Inflammatory macrophage treated with lipopolysaccharide for 1 hour (primary cell): Measurements from ENCODE around the gene LRRC37A.
"Not testable (repeated sequence)": the region's sequence is repeated elsewhere in the genome, so short reads cannot be mapped to it uniquely, and the experiment has no call there.

Experiments
- DNase-seq, 2 donors: peaks; one replicate each; pipeline ENCODE4 v3.0.0-alpha.2; 2020 to 2022

LRRC37A gene

DNA sequence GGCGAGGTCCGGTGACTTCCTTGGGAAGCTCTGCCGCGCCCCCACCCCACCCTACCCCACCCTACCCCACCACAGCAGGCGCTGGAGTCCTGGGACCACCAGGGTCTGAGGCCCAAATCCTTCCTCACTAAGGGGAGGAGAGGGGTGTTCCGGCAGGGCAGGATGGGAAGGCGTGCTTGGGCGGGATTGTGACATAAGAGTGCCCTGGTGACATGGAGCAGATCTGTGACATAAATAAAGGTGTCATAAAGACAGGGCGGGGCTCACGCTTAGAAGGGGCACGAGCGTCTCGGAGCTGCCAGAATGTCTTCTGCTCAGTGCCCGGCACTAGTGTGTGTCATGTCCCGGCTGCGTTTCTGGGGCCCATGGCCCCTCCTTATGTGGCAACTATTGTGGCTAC is at the start of gene LRRC37A:
Gene LRRC37A (plus strand): TSS at position 301 of the 400 bp plus-strand sequence. CDS start 3 bp downstream, at position 304.
- DNase-seq = not testable (repeated sequence)

DNA sequence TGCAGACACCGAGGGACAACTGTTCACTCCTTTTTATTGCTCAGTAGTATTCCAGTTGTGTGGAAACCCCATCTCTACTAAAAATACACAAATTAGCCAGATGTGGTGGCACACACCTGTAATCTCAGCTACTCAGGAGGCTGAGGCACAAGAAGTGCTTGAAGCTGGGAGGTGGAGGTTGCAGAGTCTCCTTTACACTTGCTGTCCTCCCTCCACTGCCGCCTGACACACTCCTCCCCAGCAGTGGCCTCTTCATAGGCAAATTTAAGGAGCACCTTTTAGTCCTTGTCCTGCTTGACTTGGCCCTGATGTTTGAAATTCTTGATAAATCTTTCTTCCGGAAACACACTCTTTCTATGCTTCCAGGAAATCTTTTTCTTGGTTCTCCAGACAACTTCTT is 45.8 kb upstream of the LRRC37A start:
- DNase-seq = not testable (repeated sequence)

DNA sequence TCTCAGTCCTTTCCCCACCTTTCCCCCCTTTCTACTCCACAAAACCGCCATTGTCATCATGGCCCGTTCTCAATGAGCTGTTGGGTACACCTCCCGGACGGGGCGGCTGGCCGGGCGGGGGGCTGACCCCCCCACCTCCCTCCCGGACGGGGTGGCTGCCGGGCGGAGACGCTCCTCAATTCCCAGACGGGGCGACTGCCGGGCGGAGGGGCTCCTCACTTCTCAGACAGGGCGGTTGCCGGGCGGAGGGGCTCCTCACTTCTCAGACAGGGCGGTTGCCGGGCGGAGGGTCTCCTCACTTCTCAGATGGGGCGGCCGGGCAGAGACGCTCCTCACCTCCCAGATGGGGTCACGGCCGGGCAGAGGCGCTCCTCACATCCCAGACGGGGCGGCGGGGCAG is 42.1 kb upstream of the LRRC37A start:
- not testable (repeated sequence) for DNase-seq

DNA sequence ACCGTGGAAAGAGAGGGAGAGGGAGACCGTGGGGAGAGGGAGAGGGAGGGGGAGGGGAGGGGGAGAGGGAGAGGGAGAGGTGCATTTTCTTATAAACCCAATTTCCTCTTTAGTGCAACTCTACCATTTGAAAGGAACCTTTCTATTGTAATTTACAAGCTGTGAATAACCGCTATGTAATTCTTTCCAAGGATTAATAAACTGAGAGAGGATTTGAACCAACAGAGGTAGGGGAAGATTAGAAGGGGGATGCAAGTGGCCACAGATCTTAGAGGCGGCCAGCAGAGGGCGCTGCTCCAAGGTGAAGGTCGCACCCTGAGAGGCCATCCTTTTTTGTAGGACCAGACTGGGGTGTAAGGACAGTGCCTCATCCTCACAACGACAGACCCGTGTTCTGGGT is 41.2 kb upstream of the LRRC37A start:
- peak; percentile 48 to 78 for DNase-seq

DNA sequence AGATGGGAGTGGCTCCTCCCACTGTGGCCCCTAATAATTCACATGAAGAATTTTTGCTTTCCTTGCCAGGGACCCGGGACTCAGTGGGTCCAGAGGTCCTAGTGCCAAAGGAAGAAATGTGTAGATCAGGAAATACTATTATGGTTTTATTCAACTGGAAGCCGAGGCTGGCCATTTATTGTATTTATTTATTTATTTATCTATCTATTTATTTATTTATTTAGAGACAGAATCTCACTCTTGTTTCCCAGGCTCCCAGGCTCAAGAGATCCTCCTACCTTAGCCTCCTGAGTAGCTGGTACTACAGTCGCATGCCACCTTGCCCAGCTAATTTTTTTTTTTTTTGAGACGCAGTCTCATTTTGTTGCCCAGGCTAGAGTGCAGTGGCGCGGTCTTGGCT is 40.7 kb upstream of the LRRC37A start:
- not testable (repeated sequence) for DNase-seq

DNA sequence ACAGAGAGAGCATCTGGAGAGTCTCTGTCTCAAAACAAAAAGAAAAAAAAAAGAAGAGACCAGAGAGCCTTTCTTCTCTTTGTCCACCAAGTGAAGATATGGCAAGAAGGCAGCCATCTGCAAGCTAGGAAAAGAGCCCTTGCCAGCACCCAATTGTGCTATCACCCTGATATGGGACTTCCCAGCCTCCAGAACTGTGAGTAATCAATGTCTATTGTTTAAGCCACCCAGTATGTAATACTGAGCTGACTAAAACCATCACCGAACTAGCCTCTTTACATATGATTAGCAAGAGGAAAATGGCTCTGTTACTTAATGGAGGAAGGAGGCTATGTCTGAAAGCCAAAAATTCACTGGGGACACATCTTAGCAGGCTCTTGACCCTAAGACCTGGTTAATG is 38.6 kb upstream of the LRRC37A start:
- not testable (repeated sequence) for DNase-seq

DNA sequence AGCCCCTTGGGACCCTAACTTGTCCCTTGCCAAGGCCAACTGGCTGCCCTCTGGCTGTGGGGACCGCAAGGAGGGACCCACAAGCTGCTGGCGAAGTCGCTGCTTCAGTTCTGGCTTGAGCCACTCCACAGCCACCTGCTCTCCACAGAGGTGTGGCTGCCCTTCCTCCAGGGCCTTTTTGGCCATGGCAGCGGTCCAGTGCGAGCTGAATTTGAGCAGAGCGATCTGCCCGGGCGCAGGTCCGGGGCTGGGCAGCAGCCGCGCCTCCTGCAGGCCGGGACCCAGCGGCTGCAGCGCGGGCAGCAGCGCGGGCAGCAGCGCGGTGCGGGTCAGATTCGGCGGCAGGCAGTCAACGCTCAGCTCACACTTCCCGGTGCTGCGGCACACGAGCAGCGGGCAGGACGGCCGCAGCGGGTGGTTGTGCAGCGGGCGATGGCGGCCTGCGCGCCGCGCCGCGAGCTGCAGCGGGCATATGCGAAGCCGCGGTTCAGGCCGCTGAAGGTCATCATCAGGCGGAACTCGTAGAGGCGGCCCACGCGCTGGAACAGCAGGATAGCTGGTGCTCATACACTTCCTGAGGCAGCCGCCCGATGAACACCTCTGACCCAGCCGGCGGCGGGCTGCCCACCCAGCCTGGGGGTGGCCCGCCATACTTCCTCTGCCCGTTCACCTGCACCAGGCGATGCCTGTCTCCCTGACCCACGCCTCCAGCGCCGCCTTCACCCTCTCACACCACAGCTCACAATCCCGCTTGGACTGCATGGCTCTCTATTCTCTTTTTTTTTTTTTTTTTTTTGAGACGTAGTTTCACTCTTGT is 34.9 kb upstream of the LRRC37A start:
- not testable (repeated sequence) for DNase-seq

DNA sequence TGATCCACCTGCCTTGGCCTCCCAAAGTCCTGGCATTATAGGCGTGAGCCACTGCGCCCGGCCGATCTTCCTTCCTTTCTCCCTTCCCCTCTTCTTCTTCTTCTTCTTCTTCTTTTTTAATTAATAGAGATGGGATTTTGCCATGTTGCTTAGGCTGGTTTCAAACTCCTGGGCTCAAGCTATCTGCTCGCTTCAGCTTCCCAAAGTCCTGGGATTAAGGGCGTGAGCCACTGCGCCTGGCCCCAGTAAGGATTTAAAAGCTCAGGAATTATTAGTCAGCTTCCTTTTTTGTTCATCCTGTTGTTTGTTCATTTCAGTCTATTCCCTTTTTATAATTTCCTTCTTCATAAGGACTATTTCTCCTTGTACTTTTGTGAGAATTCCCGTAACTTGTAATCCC is 32.7 kb upstream of the LRRC37A start:
- DNase-seq = no peak

DNA sequence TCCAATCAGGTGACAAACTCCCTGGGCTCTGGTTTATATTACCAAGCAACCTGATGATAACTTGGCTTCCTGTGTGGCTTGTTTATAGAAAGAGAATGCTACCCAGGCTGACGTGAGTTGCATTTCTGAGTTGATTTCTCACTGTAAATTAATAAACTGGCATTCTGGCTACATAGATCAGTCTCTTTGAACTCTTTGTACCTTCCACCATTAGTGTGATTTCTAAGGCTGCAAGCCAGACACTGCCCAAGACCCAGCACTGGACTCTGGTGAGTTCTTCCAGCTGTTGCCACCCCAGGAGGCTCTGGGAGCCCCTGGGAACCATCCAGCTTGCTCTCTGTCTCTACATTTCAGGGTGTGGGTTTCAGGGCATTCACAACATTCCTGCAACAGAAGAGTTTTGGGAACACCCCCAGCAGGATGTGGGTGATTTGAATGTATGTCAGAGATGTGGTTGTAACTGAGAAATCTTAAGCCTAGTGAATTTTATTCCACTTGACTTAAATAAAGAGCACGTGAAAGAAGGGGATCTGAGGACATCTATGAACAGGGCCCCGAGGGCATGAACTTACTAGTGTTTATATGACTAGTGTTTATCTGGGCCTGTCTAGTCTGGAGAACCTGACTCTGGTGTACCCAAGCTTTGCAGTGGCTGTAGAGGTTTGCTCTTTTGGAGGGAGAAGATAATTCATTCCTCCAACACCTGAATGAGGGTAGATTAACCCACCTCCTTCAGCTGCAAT is 30.3 kb upstream of the LRRC37A start:
- DNase-seq = no peak

DNA sequence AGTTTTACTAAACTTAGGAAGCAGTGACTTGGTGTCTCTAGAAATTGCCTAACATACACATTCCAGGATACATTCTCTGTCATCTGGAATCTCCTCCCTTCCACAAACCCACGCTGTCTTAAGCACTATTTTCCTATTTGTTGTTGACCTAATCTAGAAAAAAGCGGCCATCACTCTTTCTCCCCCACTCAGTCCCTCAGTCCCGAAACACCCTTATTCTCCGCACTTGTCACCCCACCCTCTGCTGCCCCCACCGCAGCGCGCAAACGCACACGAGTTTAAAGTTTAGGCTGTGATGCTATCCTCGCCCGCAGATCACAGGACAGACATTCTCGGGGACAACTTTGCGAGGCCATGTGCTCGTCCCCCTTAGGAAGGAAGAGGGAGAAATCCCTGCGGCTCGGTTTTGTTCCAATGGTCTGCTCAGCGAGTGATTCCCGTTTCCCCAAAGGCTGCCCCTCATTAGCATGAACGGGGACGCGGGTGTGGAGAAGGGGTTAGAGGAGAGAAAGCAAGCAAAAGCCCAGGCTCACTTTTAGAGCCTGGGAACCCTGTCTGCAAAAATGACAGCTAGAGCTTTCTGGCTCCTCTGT is 28.8 kb upstream of the LRRC37A start:
- peak; percentile 15 to 55 for DNase-seq

DNA sequence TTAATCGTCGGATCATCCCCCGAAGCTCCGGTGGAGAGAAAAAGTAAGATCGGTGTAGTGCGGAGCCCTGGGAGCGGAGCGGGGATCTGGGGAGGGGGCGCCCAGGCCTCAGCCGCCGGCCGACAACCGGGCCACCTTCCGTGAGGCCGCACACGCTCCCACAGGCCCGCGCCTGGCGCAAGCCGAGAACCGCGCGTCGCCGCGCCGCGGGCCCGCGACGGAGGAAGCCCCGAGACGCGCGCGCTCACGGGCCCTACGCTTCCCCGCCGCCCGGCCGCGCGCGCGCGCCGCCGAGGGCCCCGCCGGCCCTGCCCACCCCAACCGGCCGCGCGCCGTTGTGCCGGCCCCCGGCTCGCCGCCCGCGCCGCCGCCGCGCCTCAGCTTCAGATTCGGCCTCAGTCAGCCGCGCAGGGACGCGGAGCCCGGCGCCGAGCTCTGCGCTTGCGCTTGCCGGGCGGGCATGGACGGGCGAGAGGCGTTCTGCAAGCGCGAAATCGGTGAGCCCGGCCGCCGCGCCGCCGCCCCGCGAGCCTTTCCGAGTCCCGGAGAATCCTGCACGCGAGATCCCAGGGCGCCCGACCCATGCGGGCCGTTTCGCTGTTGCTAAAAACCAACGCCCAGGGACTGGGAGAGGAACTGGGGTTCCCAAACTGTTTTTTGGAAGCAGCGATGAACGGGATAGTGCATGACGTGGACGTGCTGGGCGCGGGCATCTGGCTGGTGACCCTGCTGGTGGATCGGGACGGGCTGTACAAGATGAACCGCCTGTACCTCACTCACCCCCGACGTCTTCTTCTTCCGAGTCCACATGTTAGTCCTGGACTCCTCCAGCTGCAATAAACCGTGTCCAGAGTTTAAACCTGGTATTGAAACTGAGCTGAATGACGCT is 28.0 kb upstream of the LRRC37A start:
- peak; percentile 83 to 85 for DNase-seq

DNA sequence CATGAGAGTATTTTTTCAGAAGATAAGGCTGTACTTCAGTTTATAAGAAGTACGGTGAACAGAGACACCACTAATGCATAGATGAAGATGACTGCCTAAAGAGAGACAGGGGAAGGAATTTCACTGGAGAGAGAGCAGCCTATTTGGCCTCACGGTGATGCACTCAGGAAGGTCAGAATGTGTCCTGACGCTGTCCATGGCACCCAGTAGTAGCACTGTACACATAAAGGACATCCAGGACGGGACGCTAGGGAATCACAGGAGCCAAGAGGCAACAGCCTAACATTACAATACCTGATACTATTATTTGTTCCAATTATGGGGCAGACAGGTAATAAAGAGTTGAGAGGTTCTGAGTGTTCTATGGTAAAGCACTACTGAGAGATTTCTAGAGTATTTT is 24.9 kb upstream of the LRRC37A start:
- no peak for DNase-seq

DNA sequence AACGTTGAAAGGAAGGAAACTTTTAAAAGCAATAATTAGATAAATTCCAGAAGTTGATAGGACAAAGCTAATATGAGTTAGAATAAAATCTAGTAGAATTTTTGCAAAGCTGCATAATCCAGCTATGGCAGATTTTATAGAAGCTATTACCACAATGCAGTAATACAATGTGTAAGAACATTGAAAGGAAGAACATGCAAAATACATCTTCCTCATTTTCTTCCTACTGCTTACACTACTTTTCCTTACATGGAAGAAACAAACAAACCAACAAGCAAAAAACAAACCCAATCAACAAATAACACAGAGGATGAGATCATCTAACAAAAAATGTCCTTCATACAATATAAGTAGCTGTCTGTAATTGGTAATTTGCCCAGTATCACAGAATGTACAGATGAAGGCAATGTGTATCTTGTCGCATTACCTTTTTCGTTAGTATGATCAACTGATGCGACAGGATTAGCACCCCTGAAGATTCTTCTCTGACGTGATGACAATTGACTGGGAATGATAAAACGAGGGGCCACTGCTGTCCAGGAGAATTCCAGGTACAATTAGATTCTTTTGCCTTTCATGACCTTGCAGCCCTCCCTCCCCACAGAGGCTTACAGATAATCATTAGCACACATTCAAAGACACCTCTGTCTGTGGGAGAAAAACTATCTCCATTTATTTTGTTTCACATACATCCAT is 21.2 kb upstream of the LRRC37A start:
- DNase-seq = no peak

DNA sequence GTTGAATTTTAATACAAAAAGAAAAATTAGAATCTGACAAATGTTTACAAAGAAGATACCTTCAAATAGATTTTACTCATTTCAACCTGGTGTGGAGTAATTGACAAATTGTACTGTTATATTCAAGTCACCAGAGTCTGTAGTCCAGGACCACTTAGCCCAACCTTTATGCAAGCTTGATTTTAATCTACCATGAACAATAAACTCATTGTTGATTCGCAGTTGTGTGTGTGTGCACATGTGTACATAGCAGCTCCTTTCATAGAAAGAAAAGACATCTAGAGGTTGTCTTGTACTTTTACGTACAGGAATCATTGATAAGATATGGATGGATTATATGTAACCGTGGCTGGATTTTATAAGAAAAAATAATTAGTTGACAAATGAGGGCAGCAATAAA is 20.7 kb upstream of the LRRC37A start:
- no peak for DNase-seq

DNA sequence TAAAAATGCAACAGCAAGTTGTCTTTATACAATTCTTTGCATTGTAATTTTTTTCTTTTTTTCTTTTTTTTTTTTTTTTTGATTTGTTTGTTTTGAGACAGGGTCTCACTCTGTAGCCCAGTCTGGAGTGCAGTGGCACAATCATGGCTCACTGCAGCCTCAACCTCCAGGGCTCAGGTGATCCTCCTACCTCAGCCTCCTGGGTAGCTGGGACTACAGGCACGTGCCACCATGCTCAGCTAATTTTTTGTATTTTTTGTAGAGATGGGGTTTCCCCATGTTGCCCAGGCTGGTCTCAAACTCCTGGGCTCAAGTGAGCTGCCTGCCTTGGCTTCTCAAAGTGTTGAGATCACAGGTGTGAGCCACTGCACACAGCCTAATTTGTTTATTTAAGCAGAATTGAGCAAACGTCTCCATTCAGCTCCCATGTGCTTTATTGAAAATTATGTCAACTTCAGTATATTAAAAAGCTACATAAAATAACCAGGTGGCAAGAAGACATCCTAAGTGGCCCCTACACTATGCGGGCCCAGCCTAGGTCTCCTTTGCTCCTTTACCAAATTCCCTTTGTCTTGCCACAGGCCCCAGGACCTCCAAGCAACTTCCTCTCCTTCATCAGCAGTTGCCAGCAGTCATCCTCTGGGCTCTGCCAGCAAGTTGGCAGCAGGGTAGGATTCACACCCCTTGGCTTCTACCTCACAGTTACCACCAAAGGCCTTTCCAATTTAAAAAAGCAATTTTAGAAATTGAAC is 18.0 kb upstream of the LRRC37A start:
- DNase-seq = not testable (repeated sequence)

DNA sequence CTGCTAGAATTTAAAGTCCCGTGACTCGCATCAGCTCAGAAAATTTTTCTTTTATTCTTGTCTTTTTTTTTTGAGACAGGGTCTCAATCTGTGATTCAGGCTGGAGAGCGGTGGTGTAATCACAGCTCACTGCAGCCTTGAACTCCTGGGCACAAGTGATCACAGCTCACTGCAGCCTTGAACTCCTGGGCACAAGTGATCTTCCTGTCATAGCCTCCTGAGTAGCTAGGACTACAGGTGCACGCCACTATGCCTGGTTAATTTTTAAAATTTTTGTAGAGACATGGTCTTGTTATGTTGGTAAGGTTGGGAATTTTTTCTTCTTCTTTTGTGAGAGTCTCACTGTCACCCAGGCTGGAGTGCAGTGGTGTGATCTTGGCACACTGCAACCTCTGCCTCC is 13.6 kb upstream of the LRRC37A start:
- DNase-seq = not testable (repeated sequence)

DNA sequence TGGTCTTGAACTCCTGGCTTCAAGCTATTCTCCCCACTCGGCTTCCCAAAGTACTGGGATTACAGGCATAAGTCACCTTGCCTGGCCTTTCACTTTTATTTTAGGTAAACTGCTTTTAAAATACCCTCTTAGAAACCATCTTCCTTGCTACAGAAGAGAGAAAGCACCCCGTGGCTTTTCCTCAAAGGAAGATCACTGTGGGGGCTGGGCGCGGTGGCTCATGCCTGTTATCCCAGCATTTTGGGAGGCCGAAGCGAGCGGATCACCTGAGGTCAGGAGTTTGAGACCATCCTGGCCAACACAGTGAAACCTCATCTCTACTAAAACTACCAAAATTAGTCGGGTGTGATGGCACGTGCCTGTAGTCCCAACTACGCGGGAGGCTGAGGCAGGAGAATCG is 12.3 kb upstream of the LRRC37A start:
- not testable (repeated sequence) for DNase-seq

DNA sequence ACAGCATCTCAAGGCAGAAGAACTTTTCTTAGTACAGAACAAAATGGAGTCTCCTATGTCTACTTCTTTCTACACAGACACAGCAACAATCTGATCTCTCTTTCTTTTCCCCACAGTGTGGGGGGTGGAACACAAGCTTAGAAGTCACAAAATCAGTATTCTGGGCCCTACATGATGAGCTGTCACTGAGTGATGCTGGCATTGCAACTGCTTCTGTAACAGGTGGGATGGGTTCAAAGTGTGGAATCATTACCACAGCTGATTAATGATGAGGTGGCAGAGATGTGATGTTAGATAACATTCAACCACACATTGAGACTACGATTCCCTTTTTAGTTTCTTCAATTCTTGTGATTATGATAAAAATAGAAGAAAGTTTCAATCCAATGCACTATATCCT is 10.5 kb upstream of the LRRC37A start:
- not testable (repeated sequence) for DNase-seq

DNA sequence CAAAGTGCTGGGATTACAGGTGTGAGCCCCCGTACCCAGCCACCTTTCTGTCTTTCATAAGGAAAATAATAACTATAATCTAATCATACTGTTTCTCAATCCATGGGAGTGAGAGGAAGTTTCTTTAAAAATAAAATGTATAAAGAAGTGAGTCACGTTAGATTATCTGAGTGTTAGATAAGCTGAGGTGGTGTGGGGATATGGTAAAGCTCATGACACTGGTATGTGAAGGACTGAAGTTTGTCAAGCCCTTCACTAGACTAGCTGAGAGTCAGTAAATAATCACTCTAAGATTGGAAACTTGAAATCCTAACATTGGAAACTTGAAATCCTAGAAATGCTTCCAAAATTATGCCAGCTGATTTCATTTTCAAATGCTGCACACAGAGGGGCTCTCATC is 9.4 kb upstream of the LRRC37A start:
- not testable (repeated sequence) for DNase-seq

DNA sequence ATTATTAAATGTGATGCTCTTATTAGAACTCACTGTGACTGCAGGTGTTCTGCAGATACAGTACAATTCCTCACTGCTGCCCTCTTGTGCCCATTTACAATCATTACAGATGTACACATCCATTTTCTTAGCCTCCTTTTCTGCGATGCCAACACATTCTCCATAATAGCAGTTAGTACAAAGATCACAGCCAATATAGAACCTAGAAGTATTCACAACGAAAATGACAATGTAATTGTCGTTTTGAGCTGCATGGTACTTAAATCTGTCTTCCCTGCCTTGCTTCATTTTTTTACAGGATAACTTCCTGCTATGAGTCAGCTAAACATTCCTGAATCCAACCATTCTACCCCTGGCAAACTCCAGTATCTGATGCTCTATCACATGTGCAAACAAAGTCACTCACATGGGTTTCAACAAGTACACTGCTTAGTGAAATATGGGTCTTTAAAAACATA is 8.1 kb upstream of the LRRC37A start:
- DNase-seq = peak; percentile 55 to 80

DNA sequence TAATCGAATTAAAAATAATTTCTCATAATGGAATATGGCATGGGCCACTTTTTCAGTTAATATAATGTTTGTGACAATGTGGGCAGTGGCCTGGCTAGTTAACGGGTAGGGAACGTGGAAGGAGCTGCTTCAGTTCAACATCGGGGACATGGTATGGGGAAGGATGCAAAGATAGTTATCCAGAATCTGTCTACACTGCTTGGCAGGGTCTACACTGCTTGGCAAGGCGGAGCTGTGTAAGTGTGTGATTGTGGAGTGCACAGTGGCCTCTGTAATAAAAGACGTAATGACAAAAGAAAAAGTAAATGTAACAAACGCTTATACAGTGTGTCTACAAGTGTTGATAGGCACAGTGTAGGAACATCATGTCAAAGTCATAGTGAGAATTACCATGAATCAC is 7.3 kb upstream of the LRRC37A start:
- not testable (repeated sequence) for DNase-seq
